Esophagus squamous epithelium (tissue), 5 donors: ENCODE measurements around the gene C11orf65. TPM values are rescaled to one million over a fixed set of nuclear protein-coding genes. Genes with fewer than 3 reads are reported as not detected.
"Not testable (repeated sequence)": the region's sequence is repeated elsewhere in the genome, so short reads cannot be mapped to it uniquely, and the experiment has no call there.

Source experiments
- DNase-seq: peaks from one replicate; lab custom pipeline; 2025; lab: John Stamatoyannopoulos, UW
- H3K27ac ChIP-seq, 4 donors: fragments of 200-600 bp; sonication (generic); one replicate each; pipeline ENCODE4 v1.5.1; 2016 to 2019; ENCODE audit warnings: mild to moderate bottlenecking in 1 of 4
- H3K27me3 ChIP-seq, 4 donors: fragments of 200-600 bp; sonication (generic); 1 replicate in 3 of 4; 2 replicates in 1 of 4; pipeline versions ENCODE4 v1.5.1 to v1.6.0; 2017 to 2021; ENCODE audit warnings: antibody characterized with exemption in 1 of 4
- H3K36me3 ChIP-seq, 3 donors: fragments of 200-600 bp; sonication (generic); one replicate each; pipeline ENCODE4 v1.5.1; 2016 to 2019
- H3K4me1 ChIP-seq, 3 donors: fragments of 200-600 bp; sonication (generic); one replicate each; pipeline ENCODE4 v1.5.1; 2017 to 2019
- H3K4me3 ChIP-seq, 4 donors: fragments of 200-600 bp; sonication (generic); 1 replicate in 3 of 4; 2 replicates in 1 of 4; pipeline ENCODE4 v1.5.1; 2016 to 2019; ENCODE audit warnings: mild to moderate bottlenecking in 2 of 4, moderate library complexity in 1 of 4
- H3K9me3 ChIP-seq, 3 donors: fragments of 200-600 bp; sonication (generic); one replicate each; pipeline ENCODE4 v1.5.1; 2016 to 2019
- POLR2A ChIP-seq, 4 donors: fragments of 450-650 bp; IDR thresholded peaks; one replicate each; pipeline ENCODE4 v1.6.1; 2017; ENCODE audit warnings: antibody characterized with exemption in 4 of 4, mild to moderate bottlenecking in 4 of 4, moderate library complexity in 3 of 4
- WGBS, 2 donors: methylation state at CpG; one replicate each; pipeline ENCODE4 v1.1.5; 2018; 5-methylcytosine and 5-hydroxymethylcytosine counted together
- intact Hi-C: fragments of 100-400 bp; cut with DNase I; formaldehyde crosslinking; loops from one replicate; pipeline ENCODE4 v1.15.0; 2022
- total RNA-seq, 4 donors: library from RNA; depleted of rRNA; stranded (reverse); fragments of >200 nt; gene quantifications; one replicate each; pipeline ENCODE4 v1.1.0, GENCODE V29; 2016
- TF ChIP-seq, protein P1 (sequence below), 6 experiments: fragments of 450-650 bp in 4 of 6; fragments of 200-600 bp in 2 of 6; sonication (generic) in 2 of 6; IDR thresholded peaks; one replicate each; pipeline ENCODE4 v1.5.1; 2016 to 2019; ENCODE audit warnings: antibody characterized with exemption in 6 of 6, mild to moderate bottlenecking in 4 of 6, moderate library complexity in 4 of 6
- donor health status: DM: yes; HTN: yes; CAD: no.

Gene C11orf65
- total RNA-seq, 4 donors from 2014 or later: 0.09 to 2.7 (median 0.95) TPM; not detected in 1

DNA sequence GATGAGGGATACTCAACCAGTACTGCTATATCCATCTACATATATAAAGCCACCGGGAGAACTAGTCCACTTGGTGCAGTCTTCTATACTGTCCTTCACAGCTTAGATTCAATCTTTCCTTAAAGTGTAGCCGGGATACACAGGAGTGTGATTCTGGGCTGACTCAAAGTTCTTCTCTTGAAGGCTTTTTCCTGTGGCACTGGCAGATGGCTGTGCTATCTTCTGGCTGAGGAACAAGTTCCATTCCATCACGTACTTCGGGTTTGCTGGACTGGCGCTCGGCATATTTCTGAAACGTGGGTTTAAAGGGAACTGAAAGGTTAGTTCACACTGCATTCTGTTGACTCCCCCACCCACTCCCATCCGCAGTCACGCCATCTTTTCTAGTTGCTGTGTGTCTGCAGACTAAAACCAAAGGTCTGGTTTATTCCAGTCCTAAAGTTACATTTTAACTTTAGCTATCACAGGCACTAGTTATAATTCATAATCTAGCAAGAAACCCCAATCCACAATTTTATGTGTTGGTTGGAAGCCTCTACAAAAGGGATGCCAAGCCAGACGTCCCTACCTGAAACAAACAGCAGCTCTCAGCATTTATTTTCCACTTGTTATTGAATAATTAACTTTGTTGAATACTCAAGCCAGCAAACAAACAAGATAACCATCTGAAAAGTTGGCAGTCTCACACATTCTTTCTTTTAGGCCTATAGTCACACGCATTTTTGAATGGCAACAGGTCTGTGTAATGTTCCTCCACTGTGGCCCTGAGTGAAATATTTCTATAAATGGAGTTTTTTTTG is 7.5 kb upstream of the C11orf65 start:
- DNase-seq: no peak
- TF ChIP-seq POLR2A (IDR thresholded peaks at IDR 0.05): no peak
- TF ChIP-seq, protein P1, sequence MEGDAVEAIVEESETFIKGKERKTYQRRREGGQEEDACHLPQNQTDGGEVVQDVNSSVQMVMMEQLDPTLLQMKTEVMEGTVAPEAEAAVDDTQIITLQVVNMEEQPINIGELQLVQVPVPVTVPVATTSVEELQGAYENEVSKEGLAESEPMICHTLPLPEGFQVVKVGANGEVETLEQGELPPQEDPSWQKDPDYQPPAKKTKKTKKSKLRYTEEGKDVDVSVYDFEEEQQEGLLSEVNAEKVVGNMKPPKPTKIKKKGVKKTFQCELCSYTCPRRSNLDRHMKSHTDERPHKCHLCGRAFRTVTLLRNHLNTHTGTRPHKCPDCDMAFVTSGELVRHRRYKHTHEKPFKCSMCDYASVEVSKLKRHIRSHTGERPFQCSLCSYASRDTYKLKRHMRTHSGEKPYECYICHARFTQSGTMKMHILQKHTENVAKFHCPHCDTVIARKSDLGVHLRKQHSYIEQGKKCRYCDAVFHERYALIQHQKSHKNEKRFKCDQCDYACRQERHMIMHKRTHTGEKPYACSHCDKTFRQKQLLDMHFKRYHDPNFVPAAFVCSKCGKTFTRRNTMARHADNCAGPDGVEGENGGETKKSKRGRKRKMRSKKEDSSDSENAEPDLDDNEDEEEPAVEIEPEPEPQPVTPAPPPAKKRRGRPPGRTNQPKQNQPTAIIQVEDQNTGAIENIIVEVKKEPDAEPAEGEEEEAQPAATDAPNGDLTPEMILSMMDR (IDR thresholded peaks at IDR 0.05): no peak
- WGBS, 2 donors: 90 to 92% methylated on average over 11 of the region's 11 CpGs
- Histone ChIP-seq H3K4me1 (peaks cover 0 to 5% (median 0%) of the 10 kb centered on the region in 3 donors), H3K36me3 (peaks cover 0 to 69% (median 5%) of the 10 kb centered on the region in 3 donors), H3K9me3 (no peaks in the 10 kb centered on the region), H3K4me3 (no peak overlapping the region), H3K27ac (no peak overlapping the region), H3K27me3 (no peaks in the 10 kb centered on the region)
- intact Hi-C loops: no loop called here

DNA sequence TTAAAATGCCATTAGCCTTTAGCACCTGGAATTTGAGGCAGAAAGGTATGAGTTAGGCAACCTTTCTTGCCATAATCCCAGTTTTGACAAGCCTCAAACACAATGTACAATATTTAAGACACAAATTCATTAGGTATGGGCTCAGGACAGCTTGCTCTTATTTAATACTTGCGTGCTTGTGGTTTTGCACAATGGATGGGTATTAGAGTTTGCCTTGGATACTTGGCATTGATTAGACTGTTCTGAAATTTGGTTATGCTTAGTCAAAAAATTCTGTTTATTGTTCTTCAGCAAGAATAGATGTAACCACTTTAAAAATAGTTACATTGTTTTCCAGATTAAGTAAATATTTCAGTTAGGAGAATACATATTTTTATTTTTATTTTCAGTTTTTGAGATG is 5.4 kb upstream of the C11orf65 start:
- Histone ChIP-seq H3K27me3 (no peaks in the 10 kb centered on the region), H3K4me1 (peaks cover 1 to 15% (median 5%) of the 10 kb centered on the region in 3 donors), H3K4me3 (no peak overlapping the region), H3K9me3 (no peaks in the 10 kb centered on the region), H3K27ac (no peak overlapping the region), H3K36me3 (peaks cover 0 to 47% (median 5%) of the 10 kb centered on the region in 3 donors)
- no peak for DNase-seq
- TF ChIP-seq POLR2A (IDR thresholded peaks at IDR 0.05): no peak
- TF ChIP-seq, protein P1 (IDR thresholded peaks at IDR 0.05): no peak
- intact Hi-C loops: no loop called here
- 40 to 41% methylated on average over 1 of the region's 1 CpG for WGBS, 2 donors

DNA sequence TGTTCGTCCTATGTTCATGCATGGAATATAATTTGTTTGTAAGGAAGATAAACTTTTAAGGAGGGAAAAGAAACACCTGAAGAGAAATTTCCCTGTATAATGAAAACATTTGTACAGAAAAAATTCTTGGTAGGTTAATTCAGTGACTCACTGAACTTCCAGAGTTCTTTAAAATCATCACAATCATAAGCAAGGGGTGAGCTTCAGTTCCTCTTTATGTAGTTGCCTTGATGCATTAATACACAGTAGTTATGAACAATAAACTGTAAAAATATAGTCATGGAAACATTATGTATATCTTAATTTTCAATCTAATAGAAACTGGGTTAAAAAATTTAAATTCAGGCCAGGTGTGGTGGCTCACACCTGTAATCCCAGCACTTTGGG is 1.1 kb upstream of the C11orf65 start:
- H3K27me3 ChIP-seq: no peaks in the 10 kb centered on the region
- H3K4me1 ChIP-seq: peaks cover 3 to 28% (median 5%) of the 10 kb centered on the region in 3 donors
- intact Hi-C loops: loop anchor here (10.0 kb wide), 1 partner anchor 176 kb away; no protein-coding TSS in a partner anchor
- 35 to 40% methylated on average over 1 of the region's 1 CpG for WGBS, 2 donors
- TF ChIP-seq, protein P1 (IDR thresholded peaks at IDR 0.05): no peak
- no peak for TF ChIP-seq POLR2A (IDR thresholded peaks at IDR 0.05)
- H3K27ac ChIP-seq: peak overlapping the region; percentile 97 to 100 (median 98)
- H3K9me3 ChIP-seq: no peaks in the 10 kb centered on the region
- DNase-seq: no peak
- no peak overlapping the region for H3K4me3 ChIP-seq
- peaks cover 0 to 5% (median 0%) of the 10 kb centered on the region in 3 donors for H3K36me3 ChIP-seq

DNA sequence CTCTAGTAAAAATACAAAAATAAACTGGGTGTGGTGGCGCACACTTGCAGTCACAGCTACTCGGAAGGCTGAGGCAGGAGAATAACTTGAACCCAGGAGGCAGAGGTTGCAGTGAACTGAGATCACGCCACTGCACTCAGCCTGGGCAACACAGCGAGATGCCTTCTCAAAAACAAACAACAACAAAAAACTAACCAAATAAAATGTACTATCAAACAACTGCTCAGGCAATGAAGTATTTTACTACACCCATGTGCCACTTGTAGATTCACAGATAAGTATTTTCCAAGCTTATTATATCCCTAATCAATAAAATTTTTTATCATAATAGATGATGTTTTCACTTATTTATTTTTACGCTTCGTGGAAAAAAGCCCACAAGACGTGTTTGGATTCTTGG is 924 bp downstream of the C11orf65 start:
- H3K4me3 ChIP-seq: peak overlapping the region; percentile 53 to 80 (median 69)
- TF ChIP-seq, protein P1 (IDR thresholded peaks at IDR 0.05): no peak
- TF ChIP-seq POLR2A (IDR thresholded peaks at IDR 0.05): no peak
- intact Hi-C loops: loop anchor here (10.0 kb wide), 1 partner anchor 178 kb away; no protein-coding TSS in a partner anchor
- no peaks in the 10 kb centered on the region for H3K9me3 ChIP-seq
- no peaks in the 10 kb centered on the region for H3K27me3 ChIP-seq
- peak overlapping the region; percentile 97 to 100 (median 98) for H3K27ac ChIP-seq
- no peak for DNase-seq
- H3K36me3 ChIP-seq: no peaks in the 10 kb centered on the region
- H3K4me1 ChIP-seq: peaks cover 3 to 22% (median 5%) of the 10 kb centered on the region in 3 donors
- 46 to 55% methylated on average over 7 of the region's 7 CpGs for WGBS, 2 donors

DNA sequence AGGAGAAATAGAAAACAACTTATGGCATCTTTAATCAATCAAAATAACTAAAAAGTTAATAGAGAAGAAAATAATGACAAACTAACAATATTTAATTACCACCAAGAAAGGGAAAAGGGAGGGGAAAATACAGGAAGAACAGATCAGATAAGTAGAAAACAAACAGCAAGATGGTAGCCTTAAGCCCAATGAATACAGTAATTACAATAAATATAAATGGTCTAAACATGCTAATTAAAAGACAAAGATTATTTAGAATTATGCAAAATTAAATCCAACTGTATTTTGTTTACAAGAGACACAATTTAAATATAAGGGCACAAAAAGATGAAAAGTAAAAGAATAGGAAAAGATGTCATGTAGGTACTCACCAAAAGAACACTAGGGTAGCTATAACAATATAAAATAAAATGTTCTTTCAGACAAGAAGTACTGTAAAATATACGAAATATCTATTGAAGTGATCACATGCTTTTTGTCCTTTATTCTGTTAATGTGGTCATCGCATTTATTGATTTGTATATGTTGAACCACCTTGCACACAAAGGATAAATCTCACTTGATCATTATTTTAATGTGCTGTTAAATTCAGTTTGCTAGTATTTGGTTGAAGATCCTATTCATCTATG is 14.0 kb downstream of the C11orf65 start:
- WGBS, 2 donors: 93 to 97% methylated on average over 2 of the region's 2 CpGs
- no peak for TF ChIP-seq POLR2A (IDR thresholded peaks at IDR 0.05)
- TF ChIP-seq, protein P1 (IDR thresholded peaks at IDR 0.05): no peak
- intact Hi-C loops: no loop called here
- no peaks in the 10 kb centered on the region for H3K4me1 ChIP-seq
- H3K27ac ChIP-seq: no peak overlapping the region
- H3K27me3 ChIP-seq: no peaks in the 10 kb centered on the region
- H3K36me3 ChIP-seq: no peaks in the 10 kb centered on the region
- no peak overlapping the region for H3K4me3 ChIP-seq
- H3K9me3 ChIP-seq: peaks cover 0 to 19% (median 7%) of the 10 kb centered on the region in 3 donors
- no peak for DNase-seq

DNA sequence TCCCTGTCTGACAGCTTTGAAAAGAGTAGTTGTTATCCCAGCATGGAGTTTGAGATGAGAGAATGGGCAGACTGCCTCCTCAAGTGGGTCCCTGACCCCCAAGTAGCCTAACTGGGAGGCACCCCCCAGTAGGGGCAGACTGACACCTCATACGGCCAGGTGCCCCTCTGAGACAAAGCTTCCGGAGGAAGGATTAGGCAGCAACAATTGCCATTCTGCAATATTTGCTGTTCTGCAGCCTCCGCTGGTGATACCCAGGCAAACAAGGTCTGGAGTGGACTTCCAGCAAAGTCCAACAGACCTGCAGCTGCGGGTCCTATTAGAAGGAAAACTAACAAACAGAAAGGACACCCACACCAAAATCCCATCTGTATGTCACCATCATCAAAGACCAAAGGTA is 25.9 kb downstream of the C11orf65 start:
- H3K27me3 ChIP-seq, intact Hi-C loops: not testable (repeated sequence)

More for the DNA sequence above, 25.9 kb downstream of the C11orf65 start:
- not testable (repeated sequence) for H3K4me1 ChIP-seq, H3K4me3 ChIP-seq, H3K9me3 ChIP-seq, DNase-seq, H3K27ac ChIP-seq, H3K36me3 ChIP-seq
- 83 to 90% methylated on average over 1 to 2 of the region's 4 CpGs for WGBS, 2 donors
